Ishikawa (cell line): Measurements from ENCODE around the gene RABGAP1L.

Experiments
- CEBPB ChIP-seq: IDR thresholded peaks from 2 replicates; pipeline ENCODE4 v1.6.1; 2012
- RAD21 ChIP-seq: IDR thresholded peaks from 2 replicates; pipeline ENCODE4 v1.6.1; 2012; ENCODE audit warnings: low read depth
- TAF1 ChIP-seq: IDR thresholded peaks from 2 replicates; pipeline ENCODE4 v1.6.1; 2012; ENCODE audit warnings: low read depth, mild to moderate bottlenecking

- no peak for TF ChIP-seq RAD21
- no peak for TF ChIP-seq TAF1
- TF ChIP-seq CEBPB, result no peak
Measured at GRCh38 chr1:174884038-174884437, 724.7 kb downstream of the RABGAP1L start.
